ENCODE results near the gene STX8. TPM values are rescaled to one million over a fixed set of nuclear protein-coding genes. Genes with fewer than 3 reads are reported as not detected.

Gene STX8
- total and polyA plus RNA-seq, 3 donors from 2014 or later = 103 to 160 (median 125) TPM

DNA sequence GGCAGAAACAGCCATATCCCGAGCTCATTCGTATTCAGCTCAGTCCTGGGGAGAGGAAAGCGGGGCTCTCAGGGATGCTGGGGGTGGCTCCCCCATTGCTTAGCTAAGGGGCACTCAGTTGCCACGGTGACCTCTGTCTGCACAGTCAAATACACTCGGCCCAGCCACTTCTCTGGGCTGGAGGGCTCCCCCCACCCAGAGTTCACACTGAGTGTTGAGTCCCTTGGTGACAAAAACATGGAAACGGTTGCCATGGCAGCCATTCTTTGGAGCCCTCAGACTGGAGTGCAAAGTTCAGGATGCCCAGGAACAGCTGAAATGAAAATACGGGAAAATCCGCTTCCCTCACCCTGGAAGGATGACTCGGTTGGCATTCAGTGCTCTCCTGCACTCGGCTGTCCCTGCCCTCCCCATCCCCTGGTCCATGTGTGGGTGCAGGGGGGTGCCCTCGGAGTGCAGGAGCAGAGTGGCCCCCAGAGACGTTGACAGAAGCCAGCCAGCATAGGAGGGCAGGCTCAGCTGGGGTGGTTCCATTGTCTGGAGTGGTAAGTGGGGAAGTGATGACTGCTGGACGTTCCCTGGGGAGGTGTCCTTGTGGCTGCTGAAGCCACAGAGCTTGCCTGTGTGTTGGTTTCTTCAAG, 337.8 kb downstream of the STX8 start:
- intact Hi-C loops (cut with DNase I; ENCODE audit: low total_unique reads) = no loop called here
- Histone ChIP-seq H3K27me3 (no peaks in the 10 kb centered on the region), H3K27ac (no peak overlapping the region), H3K36me3 (ENCODE audit: low read depth, missing control alignments) (no peaks in the 10 kb centered on the region), H3K9me3 (no peaks in the 10 kb centered on the region), H3K4me3 (no peak overlapping the region), H3K4me1 (peaks cover 12% of the 10 kb centered on the region)
- no peak for TF ChIP-seq POLR2A (IDR thresholded peaks at IDR 0.05)
- TF ChIP-seq, protein P1, sequence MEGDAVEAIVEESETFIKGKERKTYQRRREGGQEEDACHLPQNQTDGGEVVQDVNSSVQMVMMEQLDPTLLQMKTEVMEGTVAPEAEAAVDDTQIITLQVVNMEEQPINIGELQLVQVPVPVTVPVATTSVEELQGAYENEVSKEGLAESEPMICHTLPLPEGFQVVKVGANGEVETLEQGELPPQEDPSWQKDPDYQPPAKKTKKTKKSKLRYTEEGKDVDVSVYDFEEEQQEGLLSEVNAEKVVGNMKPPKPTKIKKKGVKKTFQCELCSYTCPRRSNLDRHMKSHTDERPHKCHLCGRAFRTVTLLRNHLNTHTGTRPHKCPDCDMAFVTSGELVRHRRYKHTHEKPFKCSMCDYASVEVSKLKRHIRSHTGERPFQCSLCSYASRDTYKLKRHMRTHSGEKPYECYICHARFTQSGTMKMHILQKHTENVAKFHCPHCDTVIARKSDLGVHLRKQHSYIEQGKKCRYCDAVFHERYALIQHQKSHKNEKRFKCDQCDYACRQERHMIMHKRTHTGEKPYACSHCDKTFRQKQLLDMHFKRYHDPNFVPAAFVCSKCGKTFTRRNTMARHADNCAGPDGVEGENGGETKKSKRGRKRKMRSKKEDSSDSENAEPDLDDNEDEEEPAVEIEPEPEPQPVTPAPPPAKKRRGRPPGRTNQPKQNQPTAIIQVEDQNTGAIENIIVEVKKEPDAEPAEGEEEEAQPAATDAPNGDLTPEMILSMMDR (IDR thresholded peaks at IDR 0.05) = no peak
- no peak for DNase-seq
- WGBS, 2 donors = 90 to 93% methylated on average over 3 to 13 of the region's 13 CpGs

DNA sequence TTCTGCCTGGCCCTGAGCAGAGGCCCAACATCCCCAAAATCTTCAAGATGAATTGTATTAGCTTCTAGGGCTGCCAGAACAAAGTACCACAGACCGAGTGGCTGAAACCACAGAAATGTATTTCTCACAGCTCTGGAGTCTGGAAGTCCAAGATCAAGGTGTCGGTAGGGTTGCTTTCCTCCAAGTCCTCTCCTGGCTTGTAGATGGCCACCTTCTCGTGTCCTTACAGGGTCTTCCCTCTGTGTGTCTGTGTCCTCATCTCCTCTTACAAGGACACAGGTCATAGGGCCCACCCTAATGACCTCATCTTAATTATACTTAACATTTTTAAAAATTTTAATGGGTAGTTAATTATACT, 338.6 kb downstream of the STX8 start:
- Histone ChIP-seq H3K4me1 (peaks cover 12% of the 10 kb centered on the region), H3K27me3 (no peaks in the 10 kb centered on the region), H3K27ac (no peak overlapping the region), H3K4me3 (no peak overlapping the region), H3K36me3 (ENCODE audit: low read depth, missing control alignments) (no peaks in the 10 kb centered on the region), H3K9me3 (no peaks in the 10 kb centered on the region)
- intact Hi-C loops (cut with DNase I; ENCODE audit: low total_unique reads) = no loop called here
- TF ChIP-seq, protein P1 (IDR thresholded peaks at IDR 0.05) = no peak
- TF ChIP-seq POLR2A (IDR thresholded peaks at IDR 0.05) = no peak
- WGBS, 2 donors = 93 to 96% methylated on average over 3 of the region's 3 CpGs
- no peak for DNase-seq

DNA sequence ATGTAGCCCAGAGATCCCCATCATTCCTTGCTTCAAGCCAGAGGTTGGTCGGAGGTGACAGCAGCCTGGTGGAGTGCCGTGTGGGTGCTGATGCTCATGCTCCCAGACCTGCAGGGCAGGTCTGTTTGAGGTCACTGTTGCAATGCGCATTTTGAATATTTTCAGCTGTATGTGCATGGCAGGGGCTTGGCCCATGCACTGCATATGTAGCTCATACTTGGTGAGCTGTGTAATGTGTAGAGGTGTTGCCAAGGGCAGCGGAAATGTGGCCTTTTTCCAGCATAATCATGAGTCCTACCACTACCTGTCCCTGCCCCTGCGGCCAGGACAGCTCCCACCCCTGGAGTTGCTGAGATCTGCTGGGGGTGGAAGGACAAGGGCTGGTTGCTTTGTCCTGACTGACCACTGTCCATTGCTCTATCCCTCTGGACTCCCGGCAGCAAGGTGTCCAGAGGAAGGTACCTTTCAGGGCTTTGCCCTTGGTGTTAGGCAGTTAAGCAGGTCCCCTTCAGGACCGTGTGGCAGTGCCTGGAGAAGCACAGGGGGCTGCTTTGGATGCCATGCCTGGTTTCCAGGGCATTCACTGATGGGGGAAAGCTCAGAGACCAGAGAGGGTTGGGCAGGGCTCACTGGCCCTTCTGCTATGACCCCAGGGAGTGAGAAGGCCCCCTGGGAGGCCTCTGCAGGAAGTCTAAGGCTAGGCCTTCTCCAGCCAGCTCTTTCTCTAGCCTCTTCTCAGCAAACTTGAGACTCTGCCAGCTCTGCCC, 339.2 kb downstream of the STX8 start:
- H3K27ac ChIP-seq = no peak overlapping the region

DNA sequence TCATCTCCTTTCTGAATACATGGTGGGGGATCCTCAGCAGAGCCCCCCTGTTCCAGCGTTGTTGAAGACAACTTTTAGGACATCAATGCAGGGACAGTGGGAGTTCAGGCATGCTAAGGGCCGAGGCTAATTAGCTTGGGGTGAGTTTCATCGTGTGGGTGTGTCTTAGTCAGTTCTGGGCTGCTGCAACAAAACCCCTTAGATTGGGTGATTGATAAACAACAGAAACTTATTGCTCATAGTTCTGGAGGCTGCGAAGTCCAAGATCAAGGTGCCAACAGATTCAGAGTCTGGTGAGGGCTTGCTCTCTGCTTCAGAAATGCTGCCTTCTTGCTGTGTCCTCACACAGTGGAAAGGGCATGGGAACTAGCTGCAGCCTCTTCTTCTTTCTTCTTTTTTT, 340.3 kb downstream of the STX8 start:
- Histone ChIP-seq H3K4me1 (peaks cover 3% of the 10 kb centered on the region), H3K36me3 (ENCODE audit: low read depth, missing control alignments) (no peaks in the 10 kb centered on the region), H3K27me3 (no peaks in the 10 kb centered on the region), H3K4me3 (no peak overlapping the region), H3K27ac (no peak overlapping the region), H3K9me3 (no peaks in the 10 kb centered on the region)
- DNase-seq = no peak
- 93 to 96% methylated on average over 4 of the region's 4 CpGs for WGBS, 2 donors
- TF ChIP-seq, protein P1 (IDR thresholded peaks at IDR 0.05) = no peak
- no peak for TF ChIP-seq POLR2A (IDR thresholded peaks at IDR 0.05)
- intact Hi-C loops (cut with DNase I; ENCODE audit: low total_unique reads) = no loop called here

More for the DNA sequence above, 339.2 kb downstream of the STX8 start:
- no peaks in the 10 kb centered on the region for H3K9me3 ChIP-seq
- 90 to 94% methylated on average over 2 to 7 of the region's 7 CpGs for WGBS, 2 donors
- H3K4me3 ChIP-seq = no peak overlapping the region
- intact Hi-C loops (cut with DNase I; ENCODE audit: low total_unique reads) = no loop called here
- no peak for DNase-seq
- peaks cover 12% of the 10 kb centered on the region for H3K4me1 ChIP-seq
- H3K36me3 ChIP-seq (ENCODE audit: low read depth, missing control alignments) = no peaks in the 10 kb centered on the region
- H3K27me3 ChIP-seq = no peaks in the 10 kb centered on the region
- TF ChIP-seq POLR2A (IDR thresholded peaks at IDR 0.05) = no peak
- TF ChIP-seq, protein P1 (IDR thresholded peaks at IDR 0.05) = no peak
